HG02938 (cell line): ENCODE results near the gene CRYBG2.

Source experiments
- ATAC-seq: cut with Tn5 transposase; IDR thresholded peaks from one replicate; pipeline ENCODE4 v1.9.1; 2021; ENCODE audit warnings: mild to moderate bottlenecking, moderate library complexity; ENCODE audit not compliant: unreplicated experiment

Gene CRYBG2

GRCh38 chr1:26282401-26282918 is 71.5 kb downstream of the CRYBG2 start:
- ATAC-seq = no peak

- ATAC-seq = no peak
Observed at GRCh38 chr1:26281971-26282370, 72.0 kb downstream of the CRYBG2 start.

GRCh38 chr1:26281091-26281958 is 72.6 kb downstream of the CRYBG2 start:
- no peak for ATAC-seq

- ATAC-seq = no peak
Observed at GRCh38 chr1:26280333-26281042, 73.4 kb downstream of the CRYBG2 start.

- peak; percentile 41 for ATAC-seq
Observed at GRCh38 chr1:26279456-26280332, 74.2 kb downstream of the CRYBG2 start, which contains the start of gene SH3BGRL3. Gene SH3BGRL3 (plus strand): TSS chr1:26280086. CDS start chr1:26280156, 70 bp downstream.

GRCh38 chr1:26278724-26279455 is 75.0 kb downstream of the CRYBG2 start:
- no peak for ATAC-seq

GRCh38 chr1:26278303-26278702 is 75.6 kb downstream of the CRYBG2 start:
- ATAC-seq = no peak

- no peak for ATAC-seq
Observed at GRCh38 chr1:26277719-26278118, 76.2 kb downstream of the CRYBG2 start.

GRCh38 chr1:26277261-26277661 is 76.7 kb downstream of the CRYBG2 start:
- no peak for ATAC-seq

GRCh38 chr1:26276432-26276838 is 77.5 kb downstream of the CRYBG2 start:
- no peak for ATAC-seq

GRCh38 chr1:26275580-26276431 is 78.1 kb downstream of the CRYBG2 start:
- ATAC-seq = no peak

GRCh38 chr1:26274801-26275425 is 79.0 kb downstream of the CRYBG2 start:
- no peak for ATAC-seq
